ENCODE measurements around the gene SUZ12. TPM values are rescaled to one million over a fixed set of nuclear protein-coding genes. Genes with fewer than 3 reads are reported as not detected.
"Not testable (repeated sequence)": the region's sequence is repeated elsewhere in the genome, so short reads cannot be mapped to it uniquely, and the experiment has no call there.

The SUZ12 gene
- total and polyA plus RNA-seq, 7 experiments from 2014 or later: 19.1 to 55.5 (median 28.5) TPM

DNA sequence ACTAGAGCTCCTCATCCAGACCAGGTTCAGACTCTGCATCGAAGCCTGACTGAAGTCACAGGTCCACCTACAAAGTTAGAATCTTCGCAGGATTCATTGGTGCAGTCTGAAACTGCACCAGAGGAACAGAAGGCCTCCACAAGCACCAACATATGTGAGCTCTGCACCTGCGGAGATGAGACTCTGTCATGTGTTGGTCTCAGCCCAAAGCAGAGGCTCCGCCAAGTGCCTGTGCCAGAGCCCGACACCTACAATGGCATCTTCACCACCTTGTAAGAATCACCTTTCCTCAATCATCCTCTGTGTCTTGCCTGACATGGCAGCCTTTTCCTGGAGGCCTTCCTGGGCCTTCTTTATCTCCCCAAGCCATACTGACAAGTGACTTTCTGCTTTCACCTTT, 85.7 kb downstream of the SUZ12 start:
- H3K4me1 ChIP-seq (ENCODE audit: control insufficient read depth in 2 of 2, insufficient read depth in 2 of 2, low read length in 2 of 2); ATAC-seq; H3K27me3 ChIP-seq (ENCODE audit: control insufficient read depth in 2 of 2, insufficient read depth in 2 of 2, low read length in 2 of 2); POLR2A ChIA-PET; H3K4me3 Mint-ChIP-seq; H3K9me3 ChIP-seq (ENCODE audit: control insufficient read depth in 2 of 3, low read length in 3 of 3); CTCF ChIA-PET; DNase-seq; H3K9me3 Mint-ChIP-seq; H3K4me3 ChIP-seq (ENCODE audit: low read length); H3K27ac ChIP-seq (ENCODE audit: low read depth, low read length); intact Hi-C loops (cut with micrococcal nuclease); H3K27me3 Mint-ChIP-seq: not testable (repeated sequence)
- Mint-ChIP-seq H3K27ac (peak overlapping the region in 1 of 9 donors; percentile 18), H3K36me3 (peaks cover 0 to 28% (median 13%) of the 10 kb centered on the region in 5 donors), H3K4me1 (peaks cover 0 to 13% (median 4%) of the 10 kb centered on the region in 7 donors)
- H3K36me3 ChIP-seq (ENCODE audit: control insufficient read depth in 2 of 3, insufficient read depth in 3 of 3, low read length in 3 of 3): peaks cover 0 to 25% (median 0%) of the 10 kb centered on the region in 3 experiments

- H3K4me3 Mint-ChIP-seq; H3K4me1 ChIP-seq (ENCODE audit: control insufficient read depth in 2 of 2, insufficient read depth in 2 of 2, low read length in 2 of 2); H3K36me3 ChIP-seq (ENCODE audit: control insufficient read depth in 2 of 3, insufficient read depth in 3 of 3, low read length in 3 of 3); DNase-seq; H3K4me1 Mint-ChIP-seq; H3K9me3 Mint-ChIP-seq; intact Hi-C loops (cut with micrococcal nuclease); H3K27me3 ChIP-seq (ENCODE audit: control insufficient read depth in 2 of 2, insufficient read depth in 2 of 2, low read length in 2 of 2); H3K27ac ChIP-seq (ENCODE audit: low read depth, low read length); ATAC-seq; CTCF ChIA-PET; H3K27me3 Mint-ChIP-seq; POLR2A ChIA-PET; H3K9me3 ChIP-seq (ENCODE audit: control insufficient read depth in 2 of 3, low read length in 3 of 3); H3K4me3 ChIP-seq (ENCODE audit: low read length): not testable (repeated sequence)
- H3K36me3 Mint-ChIP-seq: peaks cover 0 to 11% (median 8%) of the 10 kb centered on the region in 5 donors
- H3K27ac Mint-ChIP-seq: peak overlapping the region in 1 of 9 donors; percentile 43
These were observed 90.5 kb downstream of the SUZ12 start for GRCh38 chr17:32027271-32027670.

DNA sequence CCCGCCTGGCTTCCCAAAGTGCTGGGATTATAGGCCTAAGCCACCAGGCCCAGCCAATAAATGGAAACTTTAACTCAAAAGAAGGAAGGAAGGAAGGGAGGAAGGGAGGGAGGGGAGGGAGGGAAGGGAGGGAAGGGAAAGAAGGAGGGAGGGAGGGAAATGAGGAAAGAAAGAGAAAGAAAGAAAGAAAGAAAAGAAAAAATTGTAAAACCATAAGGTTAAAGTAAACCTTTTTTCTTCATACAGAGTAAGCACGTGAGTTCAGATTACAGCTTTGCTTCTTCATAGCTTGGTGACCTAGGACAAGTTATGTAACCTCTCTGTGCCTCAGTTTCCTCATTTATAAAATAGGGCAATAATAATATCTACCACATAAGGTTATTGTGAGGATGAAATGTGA, 96.4 kb downstream of the SUZ12 start:
- Mint-ChIP-seq H3K27me3 (no peaks in the 10 kb centered on the region), H3K27ac (peak overlapping the region in 1 of 9 donors; percentile 38), H3K36me3 (peaks cover 0 to 22% (median 9%) of the 10 kb centered on the region in 5 donors), H3K4me3 (no peak overlapping the region), H3K9me3 (no peaks in the 10 kb centered on the region), H3K4me1 (peaks cover 0 to 2% (median 0%) of the 10 kb centered on the region in 7 donors)
- ChIA-PET POLR2A (no interaction called here), CTCF (no interaction called here)
- H3K9me3 ChIP-seq (ENCODE audit: control insufficient read depth in 2 of 3, low read length in 3 of 3): no peaks in the 10 kb centered on the region
- no peaks in the 10 kb centered on the region for H3K4me1 ChIP-seq (ENCODE audit: control insufficient read depth in 2 of 2, insufficient read depth in 2 of 2, low read length in 2 of 2)
- no peak overlapping the region for H3K4me3 ChIP-seq (ENCODE audit: low read length)
- no peak for DNase-seq
- intact Hi-C loops (cut with micrococcal nuclease): no loop called here
- ATAC-seq: no peak
- H3K27ac ChIP-seq (ENCODE audit: low read depth, low read length): no peak overlapping the region
- H3K27me3 ChIP-seq (ENCODE audit: control insufficient read depth in 2 of 2, insufficient read depth in 2 of 2, low read length in 2 of 2): no peaks in the 10 kb centered on the region
- H3K36me3 ChIP-seq (ENCODE audit: control insufficient read depth in 2 of 3, insufficient read depth in 3 of 3, low read length in 3 of 3): peaks cover 0 to 22% (median 13%) of the 10 kb centered on the region in 3 experiments

- H3K27me3 Mint-ChIP-seq; intact Hi-C loops (cut with micrococcal nuclease); POLR2A ChIA-PET; H3K27ac ChIP-seq (ENCODE audit: low read depth, low read length); CTCF ChIA-PET; H3K4me1 Mint-ChIP-seq; H3K27ac Mint-ChIP-seq; H3K4me3 ChIP-seq (ENCODE audit: low read length); H3K9me3 Mint-ChIP-seq; H3K4me1 ChIP-seq (ENCODE audit: control insufficient read depth in 2 of 2, insufficient read depth in 2 of 2, low read length in 2 of 2); H3K9me3 ChIP-seq (ENCODE audit: control insufficient read depth in 2 of 3, low read length in 3 of 3); H3K4me3 Mint-ChIP-seq; H3K27me3 ChIP-seq (ENCODE audit: control insufficient read depth in 2 of 2, insufficient read depth in 2 of 2, low read length in 2 of 2); ATAC-seq; DNase-seq: not testable (repeated sequence)
- H3K36me3 Mint-ChIP-seq: peaks cover 0 to 22% (median 9%) of the 10 kb centered on the region in 5 donors
- H3K36me3 ChIP-seq (ENCODE audit: control insufficient read depth in 2 of 3, insufficient read depth in 3 of 3, low read length in 3 of 3): peaks cover 0 to 22% (median 13%) of the 10 kb centered on the region in 3 experiments
These were observed 97.0 kb downstream of the SUZ12 start for GRCh38 chr17:32033812-32034211.

DNA sequence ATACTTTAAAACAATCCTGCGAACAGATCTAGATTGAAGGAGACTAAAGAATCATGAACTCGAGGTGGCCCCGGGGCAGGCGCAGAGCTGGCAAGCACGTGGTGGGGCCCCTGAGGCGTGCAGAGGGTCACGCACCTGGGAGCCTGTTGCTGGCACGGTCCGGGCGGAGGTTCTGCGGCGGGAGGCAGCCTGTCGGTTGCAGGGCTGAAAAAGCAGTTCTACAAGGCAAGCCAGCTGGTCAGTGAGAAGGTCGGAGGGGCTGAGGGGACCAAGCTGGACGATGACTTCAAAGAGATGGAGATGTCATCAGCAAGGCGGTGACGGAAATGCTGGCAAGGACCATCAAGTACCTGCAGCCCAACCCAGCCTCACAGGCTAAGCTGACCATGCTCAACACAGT, 103.4 kb downstream of the SUZ12 start:
- H3K27me3 Mint-ChIP-seq; H3K4me3 Mint-ChIP-seq; H3K27ac ChIP-seq (ENCODE audit: low read depth, low read length); H3K4me1 ChIP-seq (ENCODE audit: control insufficient read depth in 2 of 2, insufficient read depth in 2 of 2, low read length in 2 of 2); H3K27me3 ChIP-seq (ENCODE audit: control insufficient read depth in 2 of 2, insufficient read depth in 2 of 2, low read length in 2 of 2); CTCF ChIA-PET; H3K27ac Mint-ChIP-seq; H3K4me3 ChIP-seq (ENCODE audit: low read length); H3K9me3 ChIP-seq (ENCODE audit: control insufficient read depth in 2 of 3, low read length in 3 of 3); intact Hi-C loops (cut with micrococcal nuclease); DNase-seq; POLR2A ChIA-PET; H3K9me3 Mint-ChIP-seq; H3K4me1 Mint-ChIP-seq; ATAC-seq: not testable (repeated sequence)
- H3K36me3 ChIP-seq (ENCODE audit: control insufficient read depth in 2 of 3, insufficient read depth in 3 of 3, low read length in 3 of 3): peaks cover 0 to 23% (median 4%) of the 10 kb centered on the region in 3 experiments
- peaks cover 6 to 24% (median 11%) of the 10 kb centered on the region in 5 donors for H3K36me3 Mint-ChIP-seq

DNA sequence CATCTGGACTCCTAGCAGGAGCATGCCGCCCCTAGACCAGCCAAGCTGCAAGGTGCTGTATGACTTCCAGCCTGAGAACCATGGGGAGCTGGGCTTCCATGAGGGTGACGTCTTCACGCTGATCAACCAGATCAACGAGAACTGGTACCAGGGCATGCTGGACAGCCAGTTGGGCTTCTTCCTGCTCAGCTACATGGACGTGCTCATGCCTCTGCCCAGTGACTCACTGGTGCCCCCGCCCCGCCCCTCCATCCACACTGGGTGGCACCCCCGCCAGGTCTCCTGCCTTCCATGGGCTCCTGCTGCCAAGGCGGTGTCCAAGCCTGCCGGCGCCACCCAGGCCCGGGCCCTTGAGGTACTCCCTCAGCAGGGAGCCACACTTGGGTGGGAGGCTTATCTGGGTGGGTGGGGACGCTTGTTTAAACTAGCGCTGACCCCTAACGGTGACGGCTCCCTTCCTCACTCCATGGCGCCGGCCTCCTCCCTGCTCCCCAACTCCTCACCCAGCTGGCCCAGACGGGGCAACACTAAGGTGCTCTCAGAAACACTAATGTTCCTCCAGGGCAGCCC, 104.6 kb downstream of the SUZ12 start:
- DNase-seq; POLR2A ChIA-PET; H3K27me3 ChIP-seq (ENCODE audit: control insufficient read depth in 2 of 2, insufficient read depth in 2 of 2, low read length in 2 of 2); CTCF ChIA-PET; ATAC-seq; intact Hi-C loops (cut with micrococcal nuclease); H3K4me1 Mint-ChIP-seq; H3K9me3 ChIP-seq (ENCODE audit: control insufficient read depth in 2 of 3, low read length in 3 of 3); H3K27ac ChIP-seq (ENCODE audit: low read depth, low read length); H3K27me3 Mint-ChIP-seq; H3K4me1 ChIP-seq (ENCODE audit: control insufficient read depth in 2 of 2, insufficient read depth in 2 of 2, low read length in 2 of 2); H3K9me3 Mint-ChIP-seq; H3K4me3 Mint-ChIP-seq; H3K4me3 ChIP-seq (ENCODE audit: low read length): not testable (repeated sequence)
- peaks cover 4 to 14% (median 11%) of the 10 kb centered on the region in 5 donors for H3K36me3 Mint-ChIP-seq
- H3K27ac Mint-ChIP-seq: peak overlapping the region in 1 of 9 donors; percentile 48
- H3K36me3 ChIP-seq (ENCODE audit: control insufficient read depth in 2 of 3, insufficient read depth in 3 of 3, low read length in 3 of 3): peaks cover 0 to 12% (median 0%) of the 10 kb centered on the region in 3 experiments

GRCh38 chr17:32042266-32042665, 105.5 kb downstream of the SUZ12 start:
- intact Hi-C loops (cut with micrococcal nuclease); CTCF ChIA-PET; ATAC-seq; H3K4me3 ChIP-seq (ENCODE audit: low read length); H3K36me3 Mint-ChIP-seq; H3K9me3 Mint-ChIP-seq; H3K4me1 ChIP-seq (ENCODE audit: control insufficient read depth in 2 of 2, insufficient read depth in 2 of 2, low read length in 2 of 2); H3K9me3 ChIP-seq (ENCODE audit: control insufficient read depth in 2 of 3, low read length in 3 of 3); H3K27me3 Mint-ChIP-seq; H3K27ac Mint-ChIP-seq; H3K36me3 ChIP-seq (ENCODE audit: control insufficient read depth in 2 of 3, insufficient read depth in 3 of 3, low read length in 3 of 3); H3K27ac ChIP-seq (ENCODE audit: low read depth, low read length); POLR2A ChIA-PET; H3K4me3 Mint-ChIP-seq; H3K4me1 Mint-ChIP-seq; DNase-seq; H3K27me3 ChIP-seq (ENCODE audit: control insufficient read depth in 2 of 2, insufficient read depth in 2 of 2, low read length in 2 of 2): not testable (repeated sequence)
